ENCODE results near the gene PPIF.
A peak's percentile ranks its signal among the peaks of the same experiment; 100 is the strongest.

GRCh38 chr10:79347226-79347893, at the start of gene PPIF:
- TF ChIP-seq CTCF (optimal IDR thresholded peaks at IDR 0.05 in 1 of 3, IDR thresholded peaks at IDR 0.05 in 1 of 3, conservative IDR thresholded peaks at IDR 0.05 in 1 of 3; ENCODE audit: extremely low read depth in 1 of 3, insufficient read depth in 2 of 3, low read length in 3 of 3) (peak; percentile 78 to 92 (median 82)), EZH2 (IDR thresholded peaks at IDR 0.05; ENCODE audit: low read length) (no peak)

All from keratinocyte (primary cell).